ENCODE measurements around the gene CDV3. TPM values are rescaled to one million over a fixed set of nuclear protein-coding genes. Genes with fewer than 3 reads are reported as not detected.

CDV3 gene
- total and polyA plus RNA-seq, 9 of the 15 experiments (the other 6 are each of a cell fraction or from before 2014, with no cell fraction given) = 72.3 to 273 (median 116) TPM

- TF ChIP-seq MYBL2 (IDR thresholded peaks at IDR 0.05; ENCODE audit: low read depth) (no peak), MYBL2 (CRISPR knock-in tag; IDR thresholded peaks at IDR 0.05; ENCODE audit: borderline replicate concordance) (no peak), SMARCE1 (IDR thresholded peaks at IDR 0.05) (0 out of 2 replicates have a peak, but pooled peaks have one; percentile 28), RAD21 (CRISPR knock-in tag; conservative IDR thresholded peaks at IDR 0.05 in 1 of 2, IDR thresholded peaks at IDR 0.05 in 1 of 2) (no peak), ELK3 (CRISPR knock-in tag; IDR thresholded peaks at IDR 0.05) (no peak), ZNF253 (CRISPR knock-in tag; conservative IDR thresholded peaks at IDR 0.05) (no peak), MYC (IDR thresholded peaks at IDR 0.05; ENCODE audit: low read depth, low read length) (no peak), MYC (CRISPR knock-in tag; IDR thresholded peaks at IDR 0.05; ENCODE audit: borderline replicate concordance, low read depth) (no peak), ZNF655 (CRISPR knock-in tag; IDR thresholded peaks at IDR 0.05) (no peak), TRIM28 (IDR thresholded peaks at IDR 0.05) (0 out of 2 replicates have a peak, but pooled peaks have one; percentile 22), ZNF232 (CRISPR knock-in tag; IDR thresholded peaks at IDR 0.05) (no peak), ZNF140 (CRISPR knock-in tag; IDR thresholded peaks at IDR 0.05) (no peak), GABPB1 (CRISPR knock-in tag; IDR thresholded peaks at IDR 0.05) (no peak), NR2F6 (CRISPR knock-in tag; IDR thresholded peaks at IDR 0.05) (no peak), SP2 (IDR thresholded peaks at IDR 0.05; ENCODE audit: extremely low read depth, low read depth, low read length, poor library complexity, severe bottlenecking) (no peak), NCOA2 (IDR thresholded peaks at IDR 0.05; ENCODE audit: partially characterized antibody in 2 of 2) (no peak), HMG20B (CRISPR knock-in tag; IDR thresholded peaks at IDR 0.05) (no peak), CSDE1 (IDR thresholded peaks at IDR 0.05) (no peak), ELF1 (tag; IDR thresholded peaks at IDR 0.05) (peak; percentile 50; the same call in 1 of the 2 replicates), TRIM25 (IDR thresholded peaks at IDR 0.05; ENCODE audit: borderline replicate concordance) (no peak), ILF3 (IDR thresholded peaks at IDR 0.05; ENCODE audit: borderline replicate concordance) (no peak)
- TF ChIP-seq, protein P1, sequence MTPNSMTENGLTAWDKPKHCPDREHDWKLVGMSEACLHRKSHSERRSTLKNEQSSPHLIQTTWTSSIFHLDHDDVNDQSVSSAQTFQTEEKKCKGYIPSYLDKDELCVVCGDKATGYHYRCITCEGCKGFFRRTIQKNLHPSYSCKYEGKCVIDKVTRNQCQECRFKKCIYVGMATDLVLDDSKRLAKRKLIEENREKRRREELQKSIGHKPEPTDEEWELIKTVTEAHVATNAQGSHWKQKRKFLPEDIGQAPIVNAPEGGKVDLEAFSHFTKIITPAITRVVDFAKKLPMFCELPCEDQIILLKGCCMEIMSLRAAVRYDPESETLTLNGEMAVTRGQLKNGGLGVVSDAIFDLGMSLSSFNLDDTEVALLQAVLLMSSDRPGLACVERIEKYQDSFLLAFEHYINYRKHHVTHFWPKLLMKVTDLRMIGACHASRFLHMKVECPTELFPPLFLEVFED (CRISPR knock-in tag; conservative IDR thresholded peaks at IDR 0.05) = no peak
Observed at GRCh38 chr3:133572158-133573053, 1.1 kb upstream of the CDV3 start (continued).
